HG03469 (cell line): ENCODE data around the gene F8A1.
"Not testable (repeated sequence)": the region's sequence is repeated elsewhere in the genome, so short reads cannot be mapped to it uniquely, and the experiment has no call there.

Experiments
- ATAC-seq: cut with Tn5 transposase; IDR thresholded peaks from one replicate; pipeline ENCODE4 v1.9.1; 2021; ENCODE audit warnings: mild to moderate bottlenecking, moderate library complexity, moderate number of reproducible peaks; ENCODE audit not compliant: unreplicated experiment

The F8A1 gene

GRCh38 chrX:154886069-154886788 is at the start of gene F8A1:
Gene F8A1, plus strand, starts transcription at chrX:154886355. Its CDS starts 20 bp downstream, at chrX:154886375.
- peak; percentile 57 for ATAC-seq

- ATAC-seq = no peak
Measured at GRCh38 chrX:154840856-154841255, 45.3 kb upstream of the F8A1 start.

GRCh38 chrX:154850957-154851611 is 35.1 kb upstream of the F8A1 start:
- no peak for ATAC-seq

GRCh38 chrX:154855256-154855655 is 30.9 kb upstream of the F8A1 start:
- no peak for ATAC-seq

GRCh38 chrX:154868522-154868921 is 17.6 kb upstream of the F8A1 start:
- not testable (repeated sequence) for ATAC-seq

- ATAC-seq = no peak
Measured at GRCh38 chrX:154873329-154873728, 12.8 kb upstream of the F8A1 start.

- not testable (repeated sequence) for ATAC-seq
Measured at GRCh38 chrX:154884069-154884468, 2.1 kb upstream of the F8A1 start.

- ATAC-seq = not testable (repeated sequence)
Measured at GRCh38 chrX:154885057-154885456, 1.1 kb upstream of the F8A1 start.

GRCh38 chrX:154885549-154885948 is 606 bp upstream of the F8A1 start:
- not testable (repeated sequence) for ATAC-seq

GRCh38 chrX:154886789-154887221 is 650 bp downstream of the F8A1 start:
- peak; percentile 37 for ATAC-seq

- ATAC-seq = no peak
Measured at GRCh38 chrX:154890990-154891639, 5.0 kb downstream of the F8A1 start.

- ATAC-seq = no peak
Measured at GRCh38 chrX:154892296-154892695, 6.1 kb downstream of the F8A1 start.

- no peak for ATAC-seq
Measured at GRCh38 chrX:154900323-154900722, 14.2 kb downstream of the F8A1 start.

- no peak for ATAC-seq
Measured at GRCh38 chrX:154902408-154902807, 16.3 kb downstream of the F8A1 start.

GRCh38 chrX:154908821-154909220 is 22.7 kb downstream of the F8A1 start:
- no peak for ATAC-seq

- ATAC-seq = not testable (repeated sequence)
Measured at GRCh38 chrX:154910048-154910447, 23.9 kb downstream of the F8A1 start.

GRCh38 chrX:154910528-154910927 is 24.4 kb downstream of the F8A1 start:
- ATAC-seq = not testable (repeated sequence)

GRCh38 chrX:154914052-154914451 is 27.9 kb downstream of the F8A1 start:
- ATAC-seq = no peak

GRCh38 chrX:154918060-154918483 is 31.9 kb downstream of the F8A1 start:
- ATAC-seq = no peak

GRCh38 chrX:154924771-154925170 is 38.6 kb downstream of the F8A1 start:
- ATAC-seq = not testable (repeated sequence)
